Measurements from ENCODE around the gene CMC2. TPM values are rescaled to one million over a fixed set of nuclear protein-coding genes. Genes with fewer than 3 reads are reported as not detected.

The CMC2 gene
- total and polyA plus RNA-seq, 9 of the 15 experiments (the other 6 are each of a cell fraction or from before 2014, with no cell fraction given) = 122 to 501 (median 172) TPM

DNA sequence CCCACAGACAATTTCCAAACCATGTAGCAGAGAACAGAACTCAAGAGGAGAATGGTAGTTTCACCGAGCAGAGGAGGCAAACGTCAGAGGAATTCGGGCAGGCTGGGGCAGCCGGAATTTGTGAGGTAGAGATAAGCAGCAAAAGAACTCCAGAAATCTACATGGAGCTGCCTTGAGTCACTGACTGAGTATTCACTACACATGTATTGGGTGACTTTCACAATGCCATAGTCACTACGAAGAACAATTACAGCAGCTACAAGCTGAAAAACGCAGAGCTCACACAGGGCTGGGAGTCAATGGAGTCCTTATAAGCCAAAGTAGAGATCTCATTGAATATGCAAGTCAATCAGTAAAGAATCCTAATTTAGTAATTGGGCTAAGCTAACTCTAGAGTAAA lies 13.4 kb downstream of the CMC2 start:
- Histone ChIP-seq H3K9me3 (replicated peaks; ENCODE audit: control insufficient read depth, insufficient read depth, low read depth, low read length) (no peaks in the 10 kb centered on the region), H4K20me1 (replicated peaks; ENCODE audit: control insufficient read depth, insufficient read depth, low read length) (peaks cover 10% of the 10 kb centered on the region), H3K27me3 (ENCODE audit: control insufficient read depth in 2 of 2, insufficient read depth in 2 of 2, low read length in 2 of 2) (no peaks in the 10 kb centered on the region), H3K4me1 (replicated peaks in 1 of 2; ENCODE audit: control insufficient read depth in 2 of 2, insufficient read depth in 2 of 2, low read length in 2 of 2) (peaks cover 0 to 18% of the 10 kb centered on the region in 2 experiments; a peak in 2 of 5 replicates), H3K9me1 (ENCODE audit: control insufficient read depth, insufficient read depth, low read length) (no peaks in the 10 kb centered on the region), H3K4me2 (ENCODE audit: insufficient read depth, low read length) (peak overlapping the region; percentile 56), H3K79me2 (ENCODE audit: control insufficient read depth, insufficient read depth, low read length) (peaks cover 91% of the 10 kb centered on the region), H2AFZ (ENCODE audit: low read depth, low read length) (no peak overlapping the region), H3K4me3 (no peak overlapping the region), H3K27ac (ENCODE audit: extremely low read depth, low read depth, low read length) (peak overlapping the region; percentile 60), H3K9ac (ENCODE audit: insufficient read depth in 1 of 2, low read depth in 2 of 2, low read length in 2 of 2) (peak overlapping the region in 1 of 2 experiments; percentile 41; a peak in 3 of 4 replicates), H3K36me3 (ENCODE audit: control insufficient read depth, insufficient read depth, low read length) (peaks cover 41% of the 10 kb centered on the region)
- WGBS (ENCODE audit: insufficient coverage, low coverage, missing lambda C conversion rate) = under 1% methylated on average over 6 of the region's 6 CpGs
- CTCF ChIA-PET (ENCODE audit: low intra/inter-chr PET ratio) = no interaction called here
- in situ Hi-C loops (cut with MboI) (no loop called here), intact Hi-C loops (cut with micrococcal nuclease) (no loop called here)
- ATAC-seq (peak; percentile 97), DNase-seq (ENCODE audit: extremely low read depth in 1 of 4, low spot score in 3 of 4) (peak in 3 of 4 experiments; percentile 20 to 87 (median 76)), FAIRE-seq (peak; percentile 88)
- no TSS peak for BruUV-seq (replicated peaks)
- POLR2A ChIA-PET = interaction anchor here (0.5 to 1.9 kb wide), 11 partner anchors 10 to 702 kb away, joined by 3 to 8 read pairs (median 4); partner anchors contain the start of genes CENPN and CMC2
- TF ChIP-seq ZNF12 (CRISPR knock-in tag; IDR thresholded peaks at IDR 0.05) = no peak
- no peak for TF ChIP-seq ELF4 (CRISPR knock-in tag; IDR thresholded peaks at IDR 0.05)
- TF ChIP-seq MAFF (IDR thresholded peaks at IDR 0.05; ENCODE audit: low read length) = no peak
- no peak for TF ChIP-seq NBN (IDR thresholded peaks at IDR 0.05; ENCODE audit: low read depth)
- TF ChIP-seq ZNF668 (CRISPR knock-in tag; IDR thresholded peaks at IDR 0.05) = no peak
- no peak for TF ChIP-seq MTF1 (CRISPR knock-in tag; IDR thresholded peaks at IDR 0.05; ENCODE audit: borderline replicate concordance)
- no peak for TF ChIP-seq SIN3A (IDR thresholded peaks at IDR 0.05; ENCODE audit: borderline replicate concordance in 2 of 2, control insufficient read depth in 1 of 2, low read depth in 2 of 2, low read length in 2 of 2)
- TF ChIP-seq NR2C2 (CRISPR knock-in tag; IDR thresholded peaks at IDR 0.05) = no peak
- TF ChIP-seq NR2C2 (tag; IDR thresholded peaks at IDR 0.05) = no peak
- TF ChIP-seq SMAD3 (CRISPR knock-in tag; conservative IDR thresholded peaks at IDR 0.05) = no peak
- TF ChIP-seq HNRNPH1 (optimal IDR thresholded peaks at IDR 0.05; ENCODE audit: low read depth, low read length) = no peak
- TF ChIP-seq GTF2A2 (tag; IDR thresholded peaks at IDR 0.05) = no peak
- TF ChIP-seq KAT2B (IDR thresholded peaks at IDR 0.05; ENCODE audit: low read depth, low read length) = no peak
- TF ChIP-seq ZNF436 (CRISPR knock-in tag; IDR thresholded peaks at IDR 0.05) = no peak
- TF ChIP-seq SNIP1 (IDR thresholded peaks at IDR 0.05; ENCODE audit: low read depth) = no peak
- TF ChIP-seq NR3C1 (CRISPR knock-in tag; IDR thresholded peaks at IDR 0.05) = no peak
- TF ChIP-seq, protein P1, sequence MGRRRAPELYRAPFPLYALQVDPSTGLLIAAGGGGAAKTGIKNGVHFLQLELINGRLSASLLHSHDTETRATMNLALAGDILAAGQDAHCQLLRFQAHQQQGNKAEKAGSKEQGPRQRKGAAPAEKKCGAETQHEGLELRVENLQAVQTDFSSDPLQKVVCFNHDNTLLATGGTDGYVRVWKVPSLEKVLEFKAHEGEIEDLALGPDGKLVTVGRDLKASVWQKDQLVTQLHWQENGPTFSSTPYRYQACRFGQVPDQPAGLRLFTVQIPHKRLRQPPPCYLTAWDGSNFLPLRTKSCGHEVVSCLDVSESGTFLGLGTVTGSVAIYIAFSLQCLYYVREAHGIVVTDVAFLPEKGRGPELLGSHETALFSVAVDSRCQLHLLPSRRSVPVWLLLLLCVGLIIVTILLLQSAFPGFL (CRISPR knock-in tag; IDR thresholded peaks at IDR 0.05) = no peak
- TF ChIP-seq ZNF79 (CRISPR knock-in tag; IDR thresholded peaks at IDR 0.05; ENCODE audit: low read depth) = no peak
- TF ChIP-seq, protein P2, sequence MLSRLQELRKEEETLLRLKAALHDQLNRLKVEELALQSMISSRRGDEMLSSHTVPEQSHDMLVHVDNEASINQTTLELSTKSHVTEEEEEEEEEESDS (CRISPR knock-in tag; IDR thresholded peaks at IDR 0.05) = no peak
- no peak for TF ChIP-seq ESRRA (IDR thresholded peaks at IDR 0.05; ENCODE audit: borderline replicate concordance, low read depth)
- peak in 1 of 2 experiments; percentile 72; a peak in 1 of 4 replicates for TF ChIP-seq TBL1XR1 (IDR thresholded peaks at IDR 0.05; ENCODE audit: low read length in 2 of 2)
- TF ChIP-seq SAFB (IDR thresholded peaks at IDR 0.05; ENCODE audit: borderline replicate concordance, low read depth, low read length) = no peak
- TF ChIP-seq ZNF583 (CRISPR knock-in tag; IDR thresholded peaks at IDR 0.05) = no peak
- peak; percentile 58; the same call in 1 of the 2 replicates for TF ChIP-seq EHMT2 (IDR thresholded peaks at IDR 0.05)
